ENCODE data around the gene ZNF883.
"Not testable (repeated sequence)": the region's sequence is repeated elsewhere in the genome, so short reads cannot be mapped to it uniquely, and the experiment has no call there.

ZNF883 gene

DNA sequence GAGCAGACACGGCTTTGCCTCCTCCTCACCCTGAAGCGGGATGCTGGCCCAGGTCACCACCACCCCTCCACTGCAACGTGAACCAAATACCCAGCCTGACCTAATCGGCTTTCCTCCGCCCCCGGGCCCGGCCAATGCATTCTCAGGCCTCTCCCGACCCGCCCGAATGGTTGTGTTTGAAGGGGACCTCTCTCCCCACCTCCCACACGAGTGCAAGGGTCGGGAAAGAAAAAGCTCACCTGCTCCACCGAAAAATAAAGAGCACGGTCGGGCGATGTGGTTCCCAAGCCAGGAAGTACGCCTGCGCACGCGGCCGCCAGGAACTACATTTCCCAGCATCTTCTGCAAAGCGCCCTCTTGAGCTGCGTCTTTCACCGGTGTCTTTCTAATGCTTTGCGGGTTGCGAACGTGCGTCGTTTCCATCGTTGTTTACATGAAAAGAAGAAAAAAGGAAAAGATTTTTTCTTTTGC, at the start of gene ZNF883:
Gene ZNF883 (minus strand): TSS at position 282 of the 471 bp plus-strand sequence.
- in situ Hi-C loops (cut with MboI; ENCODE audit: low sequenced_read_pairs): no loop called here

DNA sequence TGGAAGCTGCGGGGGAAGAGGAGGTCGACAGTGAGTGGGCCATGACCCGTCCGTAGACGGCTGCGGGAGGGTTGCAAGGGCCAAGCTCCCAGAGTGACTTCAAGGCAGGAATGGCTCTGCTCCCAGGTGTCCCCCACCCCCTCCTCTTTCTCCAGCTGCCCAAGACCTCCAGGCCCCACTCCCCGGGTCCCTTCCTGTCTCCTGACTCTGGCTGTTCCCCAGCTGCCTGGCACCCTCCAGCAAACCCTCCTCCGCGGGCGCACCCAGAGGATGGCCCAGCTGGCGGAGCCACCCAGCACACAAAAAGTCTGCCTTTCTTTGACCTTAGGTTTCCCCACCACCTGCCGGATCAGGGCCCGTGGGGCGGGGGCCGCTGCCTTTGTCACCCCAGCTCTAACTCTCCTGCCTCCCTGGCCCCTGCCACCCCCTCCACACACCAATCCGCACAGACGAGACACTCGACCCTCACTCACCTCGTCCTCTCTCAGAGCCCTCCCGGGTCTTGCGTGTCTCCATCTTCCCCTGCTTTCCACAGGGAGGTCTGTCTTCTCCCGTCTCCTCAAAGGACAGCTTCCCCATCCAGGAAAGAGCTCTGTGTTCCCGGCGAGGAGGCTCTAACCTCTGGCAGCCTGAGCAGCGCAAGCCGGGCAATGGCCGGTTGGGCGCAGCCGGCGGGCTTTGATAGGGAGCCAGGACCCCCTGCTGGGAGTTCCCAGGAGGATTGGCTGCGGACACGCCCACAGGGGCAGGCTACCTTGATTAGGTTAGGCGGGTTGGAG, 49.3 kb upstream of the ZNF883 start:
- in situ Hi-C loops (cut with MboI; ENCODE audit: low sequenced_read_pairs): not testable (repeated sequence)

DNA sequence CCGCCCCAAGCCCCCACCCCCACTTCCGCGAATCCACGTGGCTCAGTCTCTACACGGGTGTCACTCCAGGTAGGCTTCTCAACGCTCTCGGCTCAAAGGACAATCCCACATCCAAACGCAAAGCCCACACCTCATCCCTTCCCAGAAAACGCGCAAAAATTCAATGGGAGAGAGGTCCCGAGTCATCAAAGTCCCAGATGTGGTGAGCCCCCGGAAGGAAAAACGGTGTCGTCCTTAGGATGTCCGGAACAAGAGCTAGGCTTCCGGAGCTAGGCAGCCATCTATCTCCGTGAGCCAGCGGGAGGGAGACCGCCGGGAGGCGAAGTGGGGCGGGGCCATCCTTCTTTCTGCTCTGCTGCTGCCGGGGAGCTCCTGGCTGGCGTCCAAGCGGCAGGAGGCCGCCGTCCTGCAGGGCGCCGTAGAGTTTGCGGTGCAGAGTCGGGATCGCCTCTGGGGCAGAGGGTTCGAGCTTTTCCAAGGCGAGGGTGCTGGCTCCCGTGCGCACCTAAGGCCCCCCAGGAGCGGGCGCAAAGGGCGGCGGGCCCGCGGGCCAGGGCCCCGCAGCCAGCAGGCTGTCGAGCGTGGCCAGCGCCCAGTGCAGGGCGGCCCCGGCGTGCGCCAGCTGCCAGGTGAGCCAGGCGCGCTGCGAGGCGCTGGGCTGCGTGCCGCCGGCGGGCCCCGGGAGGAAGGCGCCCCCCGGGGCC, 47.7 kb upstream of the ZNF883 start:
- in situ Hi-C loops (cut with MboI; ENCODE audit: low sequenced_read_pairs): not testable (repeated sequence)

DNA sequence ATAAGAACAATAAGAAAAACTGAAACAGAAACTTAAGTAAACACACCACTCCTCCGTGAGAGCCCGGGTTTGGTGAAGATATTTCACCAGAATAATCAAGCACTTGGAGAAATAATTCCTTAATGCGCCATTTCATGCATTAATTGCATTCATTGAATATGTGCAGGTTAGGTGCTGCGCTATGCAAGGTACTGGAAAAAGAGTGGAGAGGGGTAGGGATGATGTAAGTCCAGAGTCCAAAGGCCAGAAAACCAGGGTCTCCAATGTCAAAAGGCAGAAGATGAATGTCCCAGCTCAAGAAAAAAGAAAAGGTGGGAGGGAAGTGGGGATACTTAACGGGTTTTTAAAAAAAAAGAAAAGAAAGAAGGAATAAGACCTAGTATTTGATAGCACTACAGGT, 45.2 kb upstream of the ZNF883 start:
- in situ Hi-C loops (cut with MboI; ENCODE audit: low sequenced_read_pairs): no loop called here

DNA sequence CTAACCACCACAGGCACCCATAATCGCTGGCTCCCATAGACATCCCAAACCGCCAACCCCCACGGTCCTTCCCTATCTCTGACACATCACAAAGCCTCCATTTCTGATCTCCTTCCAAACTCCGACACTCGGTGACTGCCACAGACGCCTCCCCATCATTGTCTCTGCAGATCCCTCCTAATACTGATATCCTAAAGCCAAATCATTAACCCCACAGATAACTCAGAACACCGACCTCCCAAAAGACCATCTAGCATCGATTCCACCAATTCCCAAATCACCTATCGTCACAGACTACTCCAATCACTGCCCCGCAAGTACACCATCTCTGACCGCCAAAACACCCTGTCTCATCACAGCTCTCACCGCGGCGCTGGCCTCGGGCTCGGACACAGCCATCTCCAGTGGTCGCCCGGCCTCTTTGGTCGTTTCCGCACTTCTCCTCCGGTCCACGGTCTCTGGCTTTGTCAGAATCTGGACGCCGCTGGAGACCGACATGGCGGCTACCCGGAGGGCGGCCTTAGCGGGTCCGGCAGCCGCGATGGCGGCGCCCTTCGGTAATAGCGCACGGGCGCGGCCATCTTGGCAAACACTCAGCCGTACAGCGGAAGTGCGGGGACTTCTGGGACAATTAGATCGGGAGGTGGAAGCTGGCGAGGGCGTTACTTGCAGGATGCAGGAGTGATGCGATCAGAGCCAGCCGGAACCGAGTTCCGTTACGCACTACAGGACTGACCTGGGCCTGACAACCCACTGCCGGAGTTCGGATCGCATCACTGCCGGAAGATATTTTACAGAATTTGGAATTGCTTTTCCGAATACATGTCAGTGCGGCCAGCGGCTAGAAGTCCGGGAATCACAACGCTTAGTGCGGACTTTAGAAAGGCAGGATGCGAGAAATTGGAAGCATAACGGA, 44.5 kb upstream of the ZNF883 start, which contains the start of gene ZFP37:
Gene ZFP37 (minus strand): TSS at position 534 of the 916 bp plus-strand sequence. CDS start 36 bp downstream, at position 498.
- in situ Hi-C loops (cut with MboI; ENCODE audit: low sequenced_read_pairs): no loop called here

DNA sequence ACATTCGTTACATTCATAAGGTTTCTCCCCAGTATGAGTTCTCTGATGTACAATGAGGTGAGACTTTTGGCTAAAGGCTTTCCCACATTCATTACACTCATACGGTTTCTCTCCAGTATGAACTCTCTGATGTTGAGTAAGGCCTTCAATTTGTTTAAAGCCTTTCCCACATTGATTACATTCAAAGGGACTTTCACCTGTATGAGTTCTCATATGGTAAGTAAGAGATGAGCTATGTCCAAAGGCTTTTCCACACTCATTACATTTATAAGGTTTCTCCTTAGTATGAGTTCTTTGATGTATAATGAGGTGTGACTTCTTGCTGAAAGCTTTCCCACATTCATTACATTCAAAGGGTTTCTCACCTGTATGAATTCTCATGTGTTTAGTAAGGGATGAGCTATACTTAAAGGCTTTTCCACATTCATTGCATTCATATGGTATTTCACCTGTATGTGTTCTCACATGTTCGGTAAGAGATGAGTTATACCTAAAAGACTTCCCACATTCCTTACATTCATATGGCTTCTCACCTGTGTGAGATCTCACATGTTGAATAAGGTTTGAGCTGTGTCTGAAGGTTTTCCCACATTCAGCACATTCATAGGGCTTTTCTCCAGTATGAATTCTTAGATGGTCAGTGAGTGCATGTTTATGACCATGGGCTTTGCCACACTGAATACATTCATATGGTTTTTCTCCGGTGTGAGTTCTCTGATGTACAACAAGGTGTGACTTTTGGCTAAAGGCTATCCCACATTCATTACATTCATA, 31.1 kb upstream of the ZNF883 start:
- in situ Hi-C loops (cut with MboI; ENCODE audit: low sequenced_read_pairs): no loop called here

DNA sequence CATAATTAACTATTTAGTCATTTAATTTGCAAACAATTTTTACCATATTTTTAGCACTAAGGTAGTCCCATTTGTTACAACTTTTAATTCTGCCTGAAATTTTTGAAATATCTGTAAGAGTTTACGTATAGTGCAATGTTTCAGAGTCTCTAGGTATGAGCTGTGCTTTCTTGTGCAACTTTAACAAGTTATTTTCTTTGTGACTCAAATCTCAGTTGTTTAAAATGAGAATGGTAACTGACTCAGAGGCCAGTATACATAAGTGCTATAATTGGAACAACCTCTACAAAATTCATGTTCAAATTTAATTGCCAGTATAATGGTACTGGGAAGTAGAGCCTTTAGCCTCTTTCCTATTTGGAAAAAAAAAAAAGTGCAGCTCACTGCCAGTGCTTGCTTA, 14.2 kb upstream of the ZNF883 start:
- in situ Hi-C loops (cut with MboI; ENCODE audit: low sequenced_read_pairs): no loop called here

DNA sequence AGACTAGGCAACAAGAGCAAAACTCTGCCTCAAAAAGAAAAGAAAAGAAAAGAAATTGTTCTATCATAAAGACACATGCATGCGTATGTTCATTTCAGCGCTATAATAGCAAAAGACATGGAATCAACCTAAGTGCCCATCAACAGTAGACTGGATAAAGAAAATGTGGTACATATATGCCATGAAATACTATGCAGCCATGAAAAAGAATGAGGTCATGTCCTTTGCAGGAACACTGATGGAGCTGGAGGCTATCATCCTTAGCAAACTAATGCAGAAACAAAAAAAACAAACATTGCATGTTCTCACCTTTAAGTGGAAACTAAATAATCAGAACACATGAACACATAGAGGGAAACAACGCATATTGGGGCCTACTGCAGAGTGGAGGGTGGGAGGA, 6.3 kb upstream of the ZNF883 start:
- in situ Hi-C loops (cut with MboI; ENCODE audit: low sequenced_read_pairs): no loop called here

DNA sequence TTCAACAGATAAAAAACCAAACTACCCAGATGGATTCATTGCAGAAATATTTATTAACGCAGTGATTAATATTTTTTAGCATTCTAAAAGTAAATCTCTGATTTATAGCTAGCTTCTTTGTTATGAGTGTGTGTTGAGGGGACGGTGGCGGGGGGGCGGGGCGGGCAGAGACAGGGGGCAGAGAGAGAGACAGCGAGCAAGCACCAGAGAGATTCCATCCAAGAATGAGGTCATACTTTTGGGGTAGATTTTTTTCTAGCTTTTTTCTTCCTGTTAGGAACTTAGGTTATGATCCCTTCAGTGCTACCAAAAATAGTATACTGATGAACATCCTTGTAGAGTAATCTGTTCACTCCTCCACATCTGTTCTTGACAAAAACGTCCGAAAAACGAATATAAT, 500 bp upstream of the ZNF883 start:
- in situ Hi-C loops (cut with MboI; ENCODE audit: low sequenced_read_pairs): no loop called here

DNA sequence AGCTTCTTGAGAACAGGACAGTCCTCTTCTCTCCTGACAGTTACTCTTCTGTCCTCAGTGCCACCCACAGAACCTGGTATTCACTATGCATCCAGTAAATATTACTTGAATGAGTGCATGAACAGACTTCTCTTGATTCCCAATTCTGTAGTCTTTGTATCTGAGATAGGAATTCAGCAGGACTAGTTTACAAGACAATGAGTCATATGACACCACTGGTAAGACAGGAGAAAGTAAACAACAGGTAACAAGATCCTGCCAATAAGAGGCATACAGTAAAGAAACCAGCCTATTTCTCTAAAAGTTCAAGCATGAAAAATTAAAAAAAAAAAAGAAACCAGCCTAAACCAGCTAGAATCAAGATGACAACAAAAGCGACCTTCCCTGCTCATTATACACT, 6.2 kb downstream of the ZNF883 start:
- in situ Hi-C loops (cut with MboI; ENCODE audit: low sequenced_read_pairs): no loop called here

DNA sequence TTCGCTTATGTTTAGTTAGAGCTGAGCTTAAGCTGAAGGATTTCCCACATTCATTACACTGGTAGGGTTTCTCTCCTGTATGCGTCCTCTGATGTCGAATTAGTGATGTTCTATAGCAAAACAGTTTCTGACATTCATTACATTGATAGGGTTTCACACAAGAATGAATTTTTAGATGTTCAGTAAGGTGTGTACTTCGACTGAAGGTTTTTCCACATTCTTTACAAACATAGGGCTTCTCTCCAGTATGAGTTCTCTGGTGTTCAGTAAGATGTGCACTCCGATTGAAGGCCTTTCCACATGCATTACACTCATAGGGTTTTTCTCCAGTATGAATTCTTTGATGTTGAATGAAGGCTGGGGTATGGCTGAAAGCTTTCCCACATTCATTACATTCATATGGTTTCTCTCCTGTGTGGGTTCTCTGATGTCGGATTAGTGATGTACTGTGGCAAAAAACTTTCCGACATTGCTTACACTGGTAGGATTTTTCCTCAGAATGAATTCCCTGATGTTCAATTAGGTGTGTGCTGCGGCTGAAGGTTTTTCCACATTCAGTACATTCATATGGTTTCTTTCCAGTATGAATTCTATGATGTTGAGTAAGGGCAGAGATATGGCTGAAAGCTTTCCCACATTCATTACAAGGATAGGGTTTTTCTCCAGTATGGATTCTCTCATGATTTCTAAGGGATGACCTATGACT, 14.6 kb downstream of the ZNF883 start:
- in situ Hi-C loops (cut with MboI; ENCODE audit: low sequenced_read_pairs): no loop called here

DNA sequence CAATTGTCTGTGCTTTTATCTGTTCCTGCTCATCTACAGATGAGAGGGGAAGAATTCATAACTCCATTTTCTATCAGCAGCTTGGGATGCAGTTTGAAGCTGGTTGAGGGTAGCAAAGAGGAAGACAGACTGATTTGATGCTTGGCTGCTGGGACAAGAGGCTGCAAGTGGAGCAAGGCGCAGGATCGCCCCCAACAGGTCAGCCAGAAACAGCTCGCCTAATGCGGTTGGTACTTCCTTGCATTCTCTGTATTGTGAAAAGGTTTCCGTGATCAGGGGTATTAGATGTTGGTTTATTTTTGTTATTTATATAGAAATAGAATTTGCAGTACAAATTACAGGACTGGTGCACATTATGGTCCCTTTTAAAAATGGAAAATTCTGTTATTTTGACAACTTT, 40.6 kb downstream of the ZNF883 start:
- in situ Hi-C loops (cut with MboI; ENCODE audit: low sequenced_read_pairs): no loop called here

DNA sequence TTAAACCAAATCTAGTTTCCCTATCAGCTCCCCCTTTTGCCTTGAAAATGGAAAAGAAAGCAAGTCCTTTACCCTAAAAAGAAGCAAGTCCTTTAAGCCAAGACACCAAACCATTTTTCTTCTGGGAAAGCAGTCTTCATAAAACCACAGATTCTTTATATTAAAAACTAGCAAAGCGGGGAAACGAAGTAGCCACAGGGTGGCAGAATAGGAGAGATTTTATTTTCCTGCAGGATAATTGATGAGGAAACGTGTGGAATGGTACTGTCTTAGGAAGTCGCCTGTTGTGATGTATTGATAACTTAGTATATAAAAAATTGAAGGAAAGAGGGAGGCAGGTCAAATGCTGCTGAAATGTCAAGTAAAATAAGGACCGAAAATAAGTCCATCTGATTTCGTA, 41.1 kb downstream of the ZNF883 start:
- in situ Hi-C loops (cut with MboI; ENCODE audit: low sequenced_read_pairs): no loop called here

DNA sequence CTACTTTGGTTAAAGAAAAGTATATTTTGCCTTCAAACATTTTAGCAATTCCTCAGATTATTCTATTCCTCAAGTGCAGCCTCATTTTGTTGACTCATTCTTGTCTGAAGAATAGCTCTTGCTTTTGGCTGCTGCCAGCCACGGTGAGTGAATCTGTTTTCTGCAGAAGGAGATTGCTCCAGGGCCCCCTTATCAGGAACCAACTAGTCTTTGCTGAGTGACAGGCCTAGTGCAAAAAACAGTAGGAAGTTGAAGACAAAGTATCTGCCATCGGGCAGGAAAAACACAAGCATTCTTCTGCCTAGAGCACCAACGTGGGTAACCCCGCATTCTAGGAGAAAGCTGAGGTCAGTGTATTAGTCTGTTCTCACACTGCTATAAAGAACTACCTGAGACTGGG, 42.3 kb downstream of the ZNF883 start:
- in situ Hi-C loops (cut with MboI; ENCODE audit: low sequenced_read_pairs): no loop called here

DNA sequence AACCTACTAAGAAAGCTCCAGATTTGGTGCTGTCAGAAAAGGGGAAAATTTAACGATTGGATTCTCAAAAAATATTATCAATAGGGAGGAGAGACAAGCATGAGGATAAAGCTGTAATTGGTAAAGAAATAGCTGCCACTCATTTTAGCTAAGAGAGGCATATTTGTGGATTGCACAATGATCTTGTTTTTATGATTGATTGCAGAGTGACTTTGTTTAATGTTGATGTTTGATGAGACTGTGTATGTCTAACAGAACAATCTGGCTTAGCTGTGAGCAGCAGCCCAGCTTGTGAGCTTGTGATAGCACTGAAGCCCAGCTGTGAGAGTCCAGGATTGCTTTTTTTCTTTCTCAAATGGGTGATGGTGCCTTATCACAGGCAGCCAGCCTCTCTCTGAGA, 56.4 kb downstream of the ZNF883 start:
- in situ Hi-C loops (cut with MboI; ENCODE audit: low sequenced_read_pairs): no loop called here

DNA sequence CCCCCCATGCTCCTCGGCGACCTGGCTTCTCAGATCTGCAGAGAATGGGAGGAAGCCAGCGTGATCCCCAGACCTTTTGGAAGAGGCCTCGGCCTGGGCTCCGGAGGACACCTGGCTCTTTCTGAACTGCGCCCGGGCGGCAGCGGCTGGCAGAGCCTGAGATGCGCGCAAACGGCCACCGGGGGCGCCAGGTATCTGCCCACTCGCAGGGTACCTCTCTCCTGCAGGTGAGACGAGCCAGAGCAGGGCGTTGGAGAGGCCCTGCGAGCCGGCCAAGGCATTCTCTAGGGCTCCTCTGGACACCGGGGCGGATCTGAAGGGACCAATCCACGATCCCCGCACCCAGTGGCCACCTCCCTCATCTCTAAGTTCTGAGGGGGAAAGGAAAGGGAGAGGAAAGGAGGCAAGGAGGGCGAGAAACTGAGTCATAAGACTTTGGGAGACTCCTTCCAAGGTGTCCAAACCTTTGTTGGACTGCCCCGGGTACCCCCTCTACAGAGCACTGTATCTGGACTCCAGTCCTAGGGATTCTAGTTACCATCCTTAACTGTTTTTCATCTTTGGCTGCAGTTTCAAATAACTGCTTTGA, 66.3 kb downstream of the ZNF883 start:
- in situ Hi-C loops (cut with MboI; ENCODE audit: low sequenced_read_pairs): no loop called here

DNA sequence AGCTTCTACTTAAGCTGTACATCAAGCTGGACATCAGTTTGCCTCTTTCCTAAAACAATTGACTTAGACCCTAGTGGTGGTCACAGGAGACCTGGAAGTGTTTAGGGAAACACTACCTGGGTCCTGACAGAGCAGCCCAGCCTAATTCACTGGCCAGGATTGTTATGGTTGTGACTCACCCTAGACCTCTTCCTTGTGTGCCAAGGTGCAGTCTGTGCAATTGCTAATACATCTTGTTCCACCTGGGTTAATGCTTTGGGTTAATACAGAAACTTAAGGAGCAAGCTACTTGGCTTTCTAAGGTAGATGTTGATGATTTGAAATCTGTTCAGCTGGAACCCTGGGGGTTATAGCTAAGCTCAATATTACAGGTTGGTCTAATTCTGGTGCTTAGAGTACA, 72.6 kb downstream of the ZNF883 start:
- in situ Hi-C loops (cut with MboI; ENCODE audit: low sequenced_read_pairs): no loop called here

DNA sequence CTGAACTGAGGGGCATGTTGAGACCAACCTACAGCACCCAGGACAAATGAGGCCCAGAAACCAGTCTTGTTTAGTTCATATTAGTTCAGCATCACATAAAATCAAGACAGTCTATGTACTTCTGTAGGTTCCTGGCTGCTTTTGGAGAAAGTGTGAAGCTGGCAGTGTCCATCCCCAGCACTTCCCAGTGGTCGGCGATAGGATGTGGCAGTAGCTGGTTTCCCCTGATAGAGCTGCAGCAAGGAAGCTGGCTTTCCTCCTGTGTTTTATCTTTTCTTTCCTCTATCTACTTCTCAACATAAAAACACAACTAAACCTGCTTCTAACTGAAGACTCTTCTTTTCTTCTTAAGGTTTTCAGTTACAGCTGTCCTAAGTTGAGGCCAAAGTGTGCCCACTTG, 78.3 kb downstream of the ZNF883 start:
- in situ Hi-C loops (cut with MboI; ENCODE audit: low sequenced_read_pairs): no loop called here

DNA sequence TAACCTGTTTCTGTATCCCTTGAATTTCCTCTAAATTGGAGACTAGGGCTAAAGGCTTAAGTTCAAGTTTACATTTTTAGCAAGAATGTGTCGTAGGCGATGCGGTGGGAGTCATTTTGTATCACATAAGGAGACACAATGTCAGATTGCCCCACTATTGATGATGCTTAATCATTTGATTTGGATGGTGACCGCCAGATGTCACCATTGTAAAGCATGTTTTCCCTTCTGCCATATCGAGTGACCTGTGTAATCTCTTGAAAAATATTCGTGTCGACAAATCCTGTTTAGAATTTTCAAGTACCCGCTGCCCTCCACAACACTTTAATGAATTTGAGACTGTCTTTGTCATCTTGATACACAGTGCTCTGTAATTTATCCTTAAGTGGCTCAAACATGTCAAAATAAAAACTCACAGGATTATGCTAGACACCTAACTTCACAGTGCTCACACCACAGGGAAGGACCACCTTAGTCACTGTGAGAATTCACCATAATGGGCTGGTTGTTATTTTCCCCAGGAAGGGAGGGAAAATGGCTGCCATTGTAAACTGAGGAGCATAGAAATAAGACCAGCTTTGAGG, 86.8 kb downstream of the ZNF883 start:
- in situ Hi-C loops (cut with MboI; ENCODE audit: low sequenced_read_pairs): no loop called here
